Activated T-cell treated with anti-CD3 and anti-CD28 coated beads, Interleukin-2, amount 50 U/mL, for 4 hours (primary cell): ENCODE results near the gene RNF31. TPM values are rescaled to one million over a fixed set of nuclear protein-coding genes. Genes with fewer than 3 reads are reported as not detected.

Experiments used
- ATAC-seq, 2 donors: fragments of 200-7000 bp; cut with Tn5 transposase; one replicate each; pipeline ENCODE4 v1.10.0; 2021
- DNase-seq: peaks from one replicate; pipeline ENCODE4 v3.0.0-alpha.2; 2020
- H3K27me3 Mint-ChIP-seq: one replicate; pipeline ENCODE4 v1.8.0; 2021; ENCODE audit warnings: low read depth, mixed read lengths
- H3K36me3 Mint-ChIP-seq: one replicate; pipeline ENCODE4 v1.8.0; 2022; ENCODE audit warnings: mixed read lengths; ENCODE audit not compliant: insufficient read depth
- H3K4me1 Mint-ChIP-seq: one replicate; pipeline ENCODE4 v1.8.0; 2021; ENCODE audit warnings: low read depth, mixed read lengths
- H3K4me3 Mint-ChIP-seq: one replicate; pipeline ENCODE4 v1.8.0; 2021; ENCODE audit warnings: mild to moderate bottlenecking, moderate library complexity, mixed read lengths
- H3K9me3 Mint-ChIP-seq: one replicate; pipeline ENCODE4 v1.8.0; 2021; ENCODE audit warnings: mixed read lengths
- total RNA-seq, 3 donors: library from RNA; stranded (reverse); gene quantifications; one replicate each; pipeline ENCODE4 v1.2.1, GENCODE V29; 2021

Gene RNF31
- total RNA-seq, 3 donors from 2014 or later: 99.4 to 108 (median 106) TPM

- peaks cover 68% of the 10 kb centered on the region for H3K4me1 Mint-ChIP-seq
- no peaks in the 10 kb centered on the region for H3K27me3 Mint-ChIP-seq
- H3K36me3 Mint-ChIP-seq: peaks cover 36% of the 10 kb centered on the region
- no peaks in the 10 kb centered on the region for H3K9me3 Mint-ChIP-seq
- peak overlapping the region; percentile 72 for H3K4me3 Mint-ChIP-seq
- ATAC-seq: no peak
- no peak for DNase-seq
Measured at GRCh38 chr14:24139272-24139934, 7.9 kb upstream of the RNF31 start.

- Mint-ChIP-seq H3K9me3 (no peaks in the 10 kb centered on the region), H3K4me3 (peak within 1 kb of the TSS; percentile 93), H3K27me3 (no peaks in the 10 kb centered on the region), H3K4me1 (peaks cover 78% of the 10 kb centered on the region), H3K36me3 (peaks cover 46% of the 10 kb centered on the region)
- peak; percentile 88 to 90 for ATAC-seq
- peak; percentile 99 for DNase-seq
Measured at GRCh38 chr14:24141097-24141880, 6.0 kb upstream of the RNF31 start, which contains the start of gene EMC9. EMC9 (minus strand) TSS chr14:24141591; CDS start chr14:24141304, 287 bp downstream.

- Mint-ChIP-seq H3K27me3 (no peaks in the 10 kb centered on the region), H3K4me3 (peak overlapping the region; percentile 31), H3K4me1 (peaks cover 66% of the 10 kb centered on the region), H3K9me3 (no peaks in the 10 kb centered on the region), H3K36me3 (peaks cover 39% of the 10 kb centered on the region)
- DNase-seq: no peak
- ATAC-seq: no peak
Measured at GRCh38 chr14:24143511-24143910, 3.8 kb upstream of the RNF31 start.

- H3K4me3 Mint-ChIP-seq: peak overlapping the region; percentile 42
- no peaks in the 10 kb centered on the region for H3K9me3 Mint-ChIP-seq
- peaks cover 66% of the 10 kb centered on the region for H3K4me1 Mint-ChIP-seq
- no peak for DNase-seq
- peaks cover 36% of the 10 kb centered on the region for H3K36me3 Mint-ChIP-seq
- no peak for ATAC-seq
- H3K27me3 Mint-ChIP-seq: no peaks in the 10 kb centered on the region
Measured at GRCh38 chr14:24144451-24144850, 2.8 kb upstream of the RNF31 start.

GRCh38 chr14:24145219-24145618 lies 2.1 kb upstream of the RNF31 start:
- no peak for DNase-seq
- Mint-ChIP-seq H3K4me3 (peak overlapping the region; percentile 98), H3K36me3 (peaks cover 35% of the 10 kb centered on the region), H3K9me3 (no peaks in the 10 kb centered on the region), H3K27me3 (no peaks in the 10 kb centered on the region), H3K4me1 (peaks cover 65% of the 10 kb centered on the region)
- no peak for ATAC-seq

GRCh38 chr14:24145690-24146452 lies 1.4 kb upstream of the RNF31 start:
- no peaks in the 10 kb centered on the region for H3K9me3 Mint-ChIP-seq
- no peak for ATAC-seq
- DNase-seq: no peak
- H3K27me3 Mint-ChIP-seq: no peaks in the 10 kb centered on the region
- peak overlapping the region; percentile 98 for H3K4me3 Mint-ChIP-seq
- H3K4me1 Mint-ChIP-seq: peaks cover 63% of the 10 kb centered on the region
- H3K36me3 Mint-ChIP-seq: peaks cover 41% of the 10 kb centered on the region

- peaks cover 42% of the 10 kb centered on the region for H3K36me3 Mint-ChIP-seq
Measured at GRCh38 chr14:24146453-24146977, 783 bp upstream of the RNF31 start, which contains the start of gene PSME2. PSME2 (minus strand) TSS chr14:24146610; CDS start chr14:24146581, 29 bp downstream.

GRCh38 chr14:24147761-24148428 lies 597 bp downstream of the RNF31 start:
- Mint-ChIP-seq H3K27me3 (no peaks in the 10 kb centered on the region), H3K9me3 (no peaks in the 10 kb centered on the region), H3K4me3 (peak overlapping the region; percentile 98), H3K36me3 (peaks cover 42% of the 10 kb centered on the region), H3K4me1 (peaks cover 50% of the 10 kb centered on the region)
- DNase-seq (no peak), ATAC-seq (no peak)

More at GRCh38 chr14:24146453-24146977, 783 bp upstream of the RNF31 start, which contains the start of gene PSME2:
- Mint-ChIP-seq H3K9me3 (no peaks in the 10 kb centered on the region), H3K4me1 (peaks cover 62% of the 10 kb centered on the region), H3K27me3 (no peaks in the 10 kb centered on the region), H3K4me3 (peak within 1 kb of the TSS; percentile 98)
- ATAC-seq (peak; percentile 67 to 73), DNase-seq (peak; percentile 72)

- H3K4me3 Mint-ChIP-seq: peak overlapping the region; percentile 98
- no peaks in the 10 kb centered on the region for H3K27me3 Mint-ChIP-seq
- H3K4me1 Mint-ChIP-seq: peaks cover 39% of the 10 kb centered on the region
- H3K9me3 Mint-ChIP-seq: no peaks in the 10 kb centered on the region
- ATAC-seq: no peak
- peaks cover 33% of the 10 kb centered on the region for H3K36me3 Mint-ChIP-seq
- DNase-seq: no peak
Measured at GRCh38 chr14:24149302-24149969, 2.1 kb downstream of the RNF31 start.

GRCh38 chr14:24150061-24150460 lies 2.8 kb downstream of the RNF31 start:
- H3K9me3 Mint-ChIP-seq: no peaks in the 10 kb centered on the region
- H3K4me1 Mint-ChIP-seq: peaks cover 34% of the 10 kb centered on the region
- DNase-seq: no peak
- H3K36me3 Mint-ChIP-seq: peaks cover 32% of the 10 kb centered on the region
- no peaks in the 10 kb centered on the region for H3K27me3 Mint-ChIP-seq
- H3K4me3 Mint-ChIP-seq: no peak overlapping the region
- ATAC-seq: no peak

GRCh38 chr14:24150567-24150966 lies 3.3 kb downstream of the RNF31 start:
- Mint-ChIP-seq H3K9me3 (no peaks in the 10 kb centered on the region), H3K4me1 (peaks cover 29% of the 10 kb centered on the region), H3K27me3 (no peaks in the 10 kb centered on the region), H3K4me3 (no peak overlapping the region), H3K36me3 (peaks cover 29% of the 10 kb centered on the region)
- ATAC-seq (no peak), DNase-seq (no peak)

GRCh38 chr14:24150993-24151392 lies 3.7 kb downstream of the RNF31 start:
- no peak for DNase-seq
- Mint-ChIP-seq H3K4me1 (peaks cover 26% of the 10 kb centered on the region), H3K4me3 (no peak overlapping the region), H3K9me3 (no peaks in the 10 kb centered on the region), H3K27me3 (no peaks in the 10 kb centered on the region), H3K36me3 (peaks cover 33% of the 10 kb centered on the region)
- no peak for ATAC-seq

- H3K36me3 Mint-ChIP-seq: peaks cover 34% of the 10 kb centered on the region
- no peaks in the 10 kb centered on the region for H3K9me3 Mint-ChIP-seq
- ATAC-seq (no peak), DNase-seq (no peak)
- H3K4me1 Mint-ChIP-seq: peaks cover 22% of the 10 kb centered on the region
- H3K4me3 Mint-ChIP-seq: no peak overlapping the region
- H3K27me3 Mint-ChIP-seq: no peaks in the 10 kb centered on the region
Measured at GRCh38 chr14:24151404-24152080, 4.2 kb downstream of the RNF31 start.
